ENCODE data around the gene HTD2.

HTD2 gene

GRCh38 chr3:58325525-58325992 lies 19.2 kb downstream of the HTD2 start:
- H3K36me3 ChIP-seq (ENCODE audit: insufficient read depth, insufficient read length, low read length): peaks cover 1% of the 10 kb centered on the region
- no peaks in the 10 kb centered on the region for H3K27me3 ChIP-seq (ENCODE audit: insufficient read depth, insufficient read length)
- DNase-seq (ENCODE audit: low read depth, low spot score): no peak
- H3K4me1 ChIP-seq (ENCODE audit: insufficient read depth, insufficient read length): no peaks in the 10 kb centered on the region
- no peak for TF ChIP-seq ZNF274 (IDR thresholded peaks at IDR 0.05; ENCODE audit: low read depth, low read length)
- no peak overlapping the region for H3K9ac ChIP-seq (ENCODE audit: insufficient read length, low read depth)
- no peaks in the 10 kb centered on the region for H3K9me3 ChIP-seq (ENCODE audit: insufficient read depth, low read length)
- no peak overlapping the region for H3K4me3 ChIP-seq (ENCODE audit: insufficient read length, low read depth)

GRCh38 chr3:58326267-58326900 lies 20.1 kb downstream of the HTD2 start:
- Histone ChIP-seq H3K4me1 (ENCODE audit: insufficient read depth, insufficient read length) (no peaks in the 10 kb centered on the region), H3K36me3 (ENCODE audit: insufficient read depth, insufficient read length, low read length) (no peaks in the 10 kb centered on the region)

GRCh38 chr3:58329150-58329921 lies 23.0 kb downstream of the HTD2 start:
- H3K4me1 ChIP-seq (ENCODE audit: insufficient read depth, insufficient read length): no peaks in the 10 kb centered on the region
- peaks cover 19% of the 10 kb centered on the region for H3K27me3 ChIP-seq (ENCODE audit: insufficient read depth, insufficient read length)
- no peaks in the 10 kb centered on the region for H3K9me3 ChIP-seq (ENCODE audit: insufficient read depth, low read length)
- no peak for DNase-seq (ENCODE audit: low read depth, low spot score)
- H3K9ac ChIP-seq (ENCODE audit: insufficient read length, low read depth): no peak overlapping the region
- H3K4me3 ChIP-seq (ENCODE audit: insufficient read length, low read depth): no peak overlapping the region
- H3K36me3 ChIP-seq (ENCODE audit: insufficient read depth, insufficient read length, low read length): no peaks in the 10 kb centered on the region
- TF ChIP-seq ZNF274 (IDR thresholded peaks at IDR 0.05; ENCODE audit: low read depth, low read length) (no peak), YY1 (IDR thresholded peaks at IDR 0.05; ENCODE audit: insufficient read depth, insufficient read length) (no peak), SUZ12 (IDR thresholded peaks at IDR 0.05; ENCODE audit: extremely low read depth, insufficient read depth, insufficient read length) (no peak)

More at GRCh38 chr3:58326267-58326900, 20.1 kb downstream of the HTD2 start:
- TF ChIP-seq YY1 (IDR thresholded peaks at IDR 0.05; ENCODE audit: insufficient read depth, insufficient read length) (no peak), ZNF274 (IDR thresholded peaks at IDR 0.05; ENCODE audit: low read depth, low read length) (no peak), SUZ12 (IDR thresholded peaks at IDR 0.05; ENCODE audit: extremely low read depth, insufficient read depth, insufficient read length) (no peak)
- DNase-seq (ENCODE audit: low read depth, low spot score): no peak
- Histone ChIP-seq H3K9ac (ENCODE audit: insufficient read length, low read depth) (no peak overlapping the region), H3K27me3 (ENCODE audit: insufficient read depth, insufficient read length) (no peaks in the 10 kb centered on the region), H3K9me3 (ENCODE audit: insufficient read depth, low read length) (no peaks in the 10 kb centered on the region), H3K4me3 (ENCODE audit: insufficient read length, low read depth) (no peak overlapping the region)

GRCh38 chr3:58329922-58330413 lies 23.6 kb downstream of the HTD2 start:
- Histone ChIP-seq H3K4me3 (ENCODE audit: insufficient read length, low read depth) (no peak overlapping the region), H3K9ac (ENCODE audit: insufficient read length, low read depth) (no peak overlapping the region), H3K9me3 (ENCODE audit: insufficient read depth, low read length) (no peaks in the 10 kb centered on the region), H3K27me3 (ENCODE audit: insufficient read depth, insufficient read length) (peaks cover 22% of the 10 kb centered on the region), H3K4me1 (ENCODE audit: insufficient read depth, insufficient read length) (no peaks in the 10 kb centered on the region), H3K36me3 (ENCODE audit: insufficient read depth, insufficient read length, low read length) (no peaks in the 10 kb centered on the region)
- TF ChIP-seq SUZ12 (IDR thresholded peaks at IDR 0.05; ENCODE audit: extremely low read depth, insufficient read depth, insufficient read length) (no peak), ZNF274 (IDR thresholded peaks at IDR 0.05; ENCODE audit: low read depth, low read length) (no peak), YY1 (IDR thresholded peaks at IDR 0.05; ENCODE audit: insufficient read depth, insufficient read length) (no peak)
- DNase-seq (ENCODE audit: low read depth, low spot score): no peak

DNA sequence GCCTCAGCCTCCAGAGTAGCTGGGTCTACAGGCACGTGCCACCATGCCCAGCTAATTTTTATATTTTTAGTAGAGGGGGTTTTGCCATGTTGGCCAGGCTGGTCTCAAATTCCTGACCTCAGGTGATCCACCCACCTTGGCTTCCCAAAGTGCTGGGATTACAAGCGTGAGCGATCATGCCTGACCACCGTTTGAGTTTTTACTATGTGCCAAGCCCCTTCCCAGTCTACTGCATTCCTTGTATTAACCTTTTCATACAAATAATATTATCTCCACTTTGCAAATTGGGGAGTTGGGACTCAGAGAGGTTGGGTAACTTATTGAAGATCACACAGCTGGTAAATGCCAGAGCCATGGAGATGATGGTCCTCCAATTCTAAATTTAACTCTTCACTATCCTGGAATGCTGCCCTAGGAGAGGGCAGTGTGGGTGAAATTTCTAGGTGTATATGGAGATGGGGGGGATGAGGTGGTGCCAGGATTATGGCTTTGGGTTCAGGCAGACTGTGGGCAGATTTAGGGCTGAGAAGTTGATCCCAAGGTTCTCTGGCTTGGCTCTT lies 25.4 kb downstream of the HTD2 start:
- no peak overlapping the region for H3K4me3 ChIP-seq (ENCODE audit: insufficient read length, low read depth)
- H3K9ac ChIP-seq (ENCODE audit: insufficient read length, low read depth): no peak overlapping the region
- peaks cover 22% of the 10 kb centered on the region for H3K27me3 ChIP-seq (ENCODE audit: insufficient read depth, insufficient read length)
- TF ChIP-seq YY1 (IDR thresholded peaks at IDR 0.05; ENCODE audit: insufficient read depth, insufficient read length) (no peak), ZNF274 (IDR thresholded peaks at IDR 0.05; ENCODE audit: low read depth, low read length) (no peak), SUZ12 (IDR thresholded peaks at IDR 0.05; ENCODE audit: extremely low read depth, insufficient read depth, insufficient read length) (no peak)
- H3K36me3 ChIP-seq (ENCODE audit: insufficient read depth, insufficient read length, low read length): no peaks in the 10 kb centered on the region
- H3K4me1 ChIP-seq (ENCODE audit: insufficient read depth, insufficient read length): no peaks in the 10 kb centered on the region
- no peaks in the 10 kb centered on the region for H3K9me3 ChIP-seq (ENCODE audit: insufficient read depth, low read length)
- no peak for DNase-seq (ENCODE audit: low read depth, low spot score)

GRCh38 chr3:58332575-58333188 lies 26.4 kb downstream of the HTD2 start, which contains the start of gene PXK:
PXK (plus strand) TSS chr3:58332892; CDS start chr3:58332989, 97 bp downstream.
- H3K9me3 ChIP-seq (ENCODE audit: insufficient read depth, low read length): no peaks in the 10 kb centered on the region
- no peaks in the 10 kb centered on the region for H3K36me3 ChIP-seq (ENCODE audit: insufficient read depth, insufficient read length, low read length)
- TF ChIP-seq ZNF274 (IDR thresholded peaks at IDR 0.05; ENCODE audit: low read depth, low read length) (no peak), SUZ12 (IDR thresholded peaks at IDR 0.05; ENCODE audit: extremely low read depth, insufficient read depth, insufficient read length) (no peak)
- peak; percentile 39 for DNase-seq (ENCODE audit: low read depth, low spot score)
- H3K4me1 ChIP-seq (ENCODE audit: insufficient read depth, insufficient read length): no peaks in the 10 kb centered on the region
- peak within 1 kb of the TSS; percentile 80 for H3K4me3 ChIP-seq (ENCODE audit: insufficient read length, low read depth)
- peak within 1 kb of the TSS; percentile 75 for H3K9ac ChIP-seq (ENCODE audit: insufficient read length, low read depth)
- H3K27me3 ChIP-seq (ENCODE audit: insufficient read depth, insufficient read length): peaks cover 22% of the 10 kb centered on the region

All from NT2/D1 (cell line).